Esophagus muscularis mucosa (tissue), 4 donors: ENCODE results near the gene TMEM174. TPM values are rescaled to one million over a fixed set of nuclear protein-coding genes. Genes with fewer than 3 reads are reported as not detected.

ENCODE experiments used
- DNase-seq: peaks from one replicate; pipeline ENCODE4 v3.0.0-alpha.2; 2017; ENCODE audit errors: extremely low spot score
- H3K27ac ChIP-seq, 4 donors: fragments of 200-600 bp; sonication (generic); replicated peaks in 1 of 4; 1 replicate in 3 of 4; 2 replicates in 1 of 4; pipeline ENCODE4 v1.5.1; 2016 to 2019; ENCODE audit warnings: mild to moderate bottlenecking in 1 of 4
- H3K27me3 ChIP-seq, 4 donors: fragments of 200-600 bp; sonication (generic); one replicate each; pipeline versions ENCODE4 v1.5.1 to v1.6.0; 2016 to 2019
- H3K36me3 ChIP-seq, 4 donors: fragments of 200-600 bp; sonication (generic); one replicate each; pipeline ENCODE4 v1.5.1; 2016 to 2019
- H3K4me1 ChIP-seq, 4 donors: fragments of 200-600 bp; sonication (generic); one replicate each; pipeline ENCODE4 v1.5.1; 2016 to 2019
- H3K4me3 ChIP-seq, 4 donors: fragments of 200-600 bp; sonication (generic); 1 replicate in 2 of 4; 2 replicates in 2 of 4; pipeline ENCODE4 v1.5.1; 2016 to 2019; ENCODE audit warnings: mild to moderate bottlenecking in 4 of 4, moderate library complexity in 1 of 4
- H3K9me3 ChIP-seq, 4 donors: fragments of 200-600 bp; sonication (generic); 1 replicate in 3 of 4; 2 replicates in 1 of 4; pipeline ENCODE4 v1.5.1; 2016 to 2019
- CTCF ChIP-seq, 3 experiments: fragments of 200-600 bp in 2 of 3; fragments of 450-650 bp in 1 of 3; sonication (generic) in 2 of 3; IDR thresholded peaks; one replicate each; pipeline ENCODE4 v1.5.1; 2017 to 2019; ENCODE audit warnings: antibody characterized with exemption in 3 of 3, mild to moderate bottlenecking in 2 of 3, moderate library complexity in 1 of 3
- EP300 ChIP-seq: sonication (generic); formaldehyde crosslinking; IDR thresholded peaks from one replicate; pipeline ENCODE4 v1.6.1; 2017; ENCODE audit warnings: antibody characterized with exemption
- POLR2A ChIP-seq: fragments of 450-650 bp; IDR thresholded peaks from one replicate; pipeline ENCODE4 v1.6.1; 2017; ENCODE audit warnings: antibody characterized with exemption, moderate library complexity, mild to moderate bottlenecking, low read depth
- POLR2AphosphoS5 ChIP-seq, 2 donors: sonication (generic); formaldehyde crosslinking; IDR thresholded peaks; one replicate each; pipeline ENCODE4 v1.6.1; 2017; ENCODE audit warnings: antibody characterized with exemption in 2 of 2
- WGBS: methylation state at CpG from one replicate; pipeline ENCODE4 v1.1.5; 2018; 5-methylcytosine and 5-hydroxymethylcytosine counted together
- intact Hi-C: fragments of 100-400 bp; cut with DNase I; formaldehyde crosslinking; loops from one replicate; pipeline ENCODE4 v1.15.1; 2023
- total RNA-seq, 4 donors: library from RNA; depleted of rRNA; stranded (reverse); fragments of >200 nt; gene quantifications; one replicate each; pipeline versions ENCODE4 v1.1.0 to v1.2.1, GENCODE V29; 2016

TMEM174 gene
- total RNA-seq, 4 donors from 2014 or later, result not detected

- no peak for DNase-seq
- no peak overlapping the region for H3K4me3 ChIP-seq
- peaks cover 0 to 25% (median 0%) of the 10 kb centered on the region in 4 donors for H3K27me3 ChIP-seq
- H3K9me3 ChIP-seq, result no peaks in the 10 kb centered on the region
- H3K4me1 ChIP-seq, result no peaks in the 10 kb centered on the region
- intact Hi-C loops, result no loop called here
- 84% methylated on average over 3 of the region's 3 CpGs for WGBS
- TF ChIP-seq EP300 (no peak), CTCF (IDR thresholded peaks at IDR 0.05) (no peak)
- no peaks in the 10 kb centered on the region for H3K36me3 ChIP-seq
- H3K27ac ChIP-seq, result no peak overlapping the region
Measured at GRCh38 chr5:73135021-73135420, 38.0 kb upstream of the TMEM174 start.

GRCh38 chr5:73135429-73136054 lies 37.5 kb upstream of the TMEM174 start:
- Histone ChIP-seq H3K4me1 (no peaks in the 10 kb centered on the region), H3K4me3 (no peak overlapping the region), H3K36me3 (no peaks in the 10 kb centered on the region), H3K9me3 (no peaks in the 10 kb centered on the region), H3K27ac (no peak overlapping the region), H3K27me3 (peaks cover 0 to 25% (median 0%) of the 10 kb centered on the region in 4 donors)
- intact Hi-C loops, result no loop called here
- no peak for DNase-seq
- WGBS, result 70% methylated on average over 4 of the region's 6 CpGs
- peak in 1 of 3 experiments; percentile 26 for TF ChIP-seq CTCF (IDR thresholded peaks at IDR 0.05)
- no peak for TF ChIP-seq EP300

GRCh38 chr5:73136055-73136562 lies 36.9 kb upstream of the TMEM174 start:
- Histone ChIP-seq H3K4me1 (no peaks in the 10 kb centered on the region), H3K4me3 (no peak overlapping the region), H3K36me3 (no peaks in the 10 kb centered on the region), H3K9me3 (no peaks in the 10 kb centered on the region), H3K27ac (no peak overlapping the region), H3K27me3 (peaks cover 0 to 25% (median 0%) of the 10 kb centered on the region in 4 donors)
- DNase-seq, result no peak
- 68% methylated on average over 11 of the region's 15 CpGs for WGBS
- intact Hi-C loops, result no loop called here
- TF ChIP-seq CTCF (IDR thresholded peaks at IDR 0.05) (no peak), POLR2A (no peak), EP300 (no peak), POLR2AphosphoS5 (IDR thresholded peaks at IDR 0.05) (no peak)

GRCh38 chr5:73137563-73138530 lies 35.1 kb upstream of the TMEM174 start:
- WGBS, result 85% methylated on average over 10 of the region's 10 CpGs
- Histone ChIP-seq H3K4me3 (no peak overlapping the region), H3K9me3 (no peaks in the 10 kb centered on the region), H3K4me1 (no peaks in the 10 kb centered on the region), H3K36me3 (no peaks in the 10 kb centered on the region), H3K27me3 (peaks cover 0 to 25% (median 0%) of the 10 kb centered on the region in 4 donors), H3K27ac (no peak overlapping the region)
- intact Hi-C loops, result no loop called here
- DNase-seq, result no peak
- TF ChIP-seq CTCF (IDR thresholded peaks at IDR 0.05) (no peak), EP300 (no peak), POLR2AphosphoS5 (IDR thresholded peaks at IDR 0.05) (no peak), POLR2A (no peak)
